GM18951 (cell line): ENCODE measurements around the gene PCDHGA3.
"Not testable (repeated sequence)": the region's sequence is repeated elsewhere in the genome, so short reads cannot be mapped to it uniquely, and the experiment has no call there.

Source experiments
- POLR2A ChIP-seq: IDR thresholded peaks from 4 replicates; pipeline ENCODE4 v1.6.1; 2011; ENCODE audit warnings: mild to moderate bottlenecking; ENCODE audit not compliant: insufficient read length, insufficient read depth; ENCODE audit errors: extremely low read depth
- in situ Hi-C: fragments of 300-500 bp; cut with MboI; formaldehyde crosslinking; loops from one replicate; pipeline ENCODE4 v1.12.0; 2022; ENCODE audit warnings: low sequenced_read_pairs, mixed read lengths, inconsistent platforms; ENCODE audit not compliant: unreplicated experiment

Gene PCDHGA3

DNA sequence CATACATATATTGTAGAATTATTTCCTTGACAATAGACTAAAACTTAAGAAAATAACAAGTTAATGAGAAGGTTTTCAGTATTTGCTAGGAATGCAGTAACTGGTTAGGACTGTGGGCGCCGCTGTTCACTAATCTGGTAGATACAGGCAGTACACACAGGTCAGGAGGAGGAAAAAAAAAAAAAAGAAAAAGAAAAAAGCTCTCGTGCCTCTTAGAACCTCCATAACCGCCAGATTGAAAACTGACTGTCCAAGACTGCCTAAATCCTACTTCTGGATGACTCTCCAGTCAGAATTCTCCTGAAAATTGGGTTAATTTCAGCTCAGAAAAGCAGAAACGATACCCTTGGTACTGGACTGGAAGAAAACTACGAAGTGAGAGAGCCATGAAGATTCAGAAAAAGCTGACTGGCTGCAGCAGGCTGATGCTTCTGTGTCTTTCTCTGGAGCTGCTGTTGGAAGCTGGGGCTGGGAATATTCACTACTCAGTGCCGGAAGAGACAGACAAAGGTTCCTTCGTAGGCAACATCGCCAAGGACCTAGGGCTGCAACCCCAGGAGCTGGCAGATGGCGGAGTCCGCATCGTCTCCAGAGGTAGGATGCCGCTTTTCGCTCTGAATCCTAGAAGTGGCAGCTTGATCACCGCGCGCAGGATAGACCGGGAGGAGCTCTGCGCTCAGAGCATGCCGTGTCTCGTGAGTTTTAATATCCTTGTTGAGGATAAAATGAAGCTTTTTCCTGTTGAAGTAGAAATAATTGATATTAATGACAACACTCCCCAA, 13.1 kb upstream of the PCDHGA3 start, which contains the start of gene PCDHGA1:
TSS of gene PCDHGA1 (plus strand) at position 216 of the 782 bp plus-strand sequence.
- no peak for TF ChIP-seq POLR2A
- in situ Hi-C loops = no loop called here

DNA sequence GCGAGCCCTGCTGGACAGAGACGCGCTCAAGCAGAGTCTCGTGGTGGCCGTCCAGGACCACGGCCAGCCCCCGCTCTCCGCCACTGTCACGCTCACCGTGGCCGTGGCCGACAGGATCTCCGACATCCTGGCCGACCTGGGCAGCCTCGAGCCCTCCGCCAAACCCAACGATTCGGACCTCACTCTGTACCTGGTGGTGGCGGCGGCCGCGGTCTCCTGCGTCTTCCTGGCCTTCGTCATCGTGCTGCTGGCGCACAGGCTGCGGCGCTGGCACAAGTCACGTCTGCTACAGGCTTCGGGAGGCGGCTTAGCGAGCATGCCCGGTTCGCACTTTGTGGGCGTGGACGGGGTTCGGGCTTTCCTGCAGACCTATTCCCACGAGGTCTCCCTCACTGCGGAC, 11.1 kb upstream of the PCDHGA3 start:
- in situ Hi-C loops = not testable (repeated sequence)

DNA sequence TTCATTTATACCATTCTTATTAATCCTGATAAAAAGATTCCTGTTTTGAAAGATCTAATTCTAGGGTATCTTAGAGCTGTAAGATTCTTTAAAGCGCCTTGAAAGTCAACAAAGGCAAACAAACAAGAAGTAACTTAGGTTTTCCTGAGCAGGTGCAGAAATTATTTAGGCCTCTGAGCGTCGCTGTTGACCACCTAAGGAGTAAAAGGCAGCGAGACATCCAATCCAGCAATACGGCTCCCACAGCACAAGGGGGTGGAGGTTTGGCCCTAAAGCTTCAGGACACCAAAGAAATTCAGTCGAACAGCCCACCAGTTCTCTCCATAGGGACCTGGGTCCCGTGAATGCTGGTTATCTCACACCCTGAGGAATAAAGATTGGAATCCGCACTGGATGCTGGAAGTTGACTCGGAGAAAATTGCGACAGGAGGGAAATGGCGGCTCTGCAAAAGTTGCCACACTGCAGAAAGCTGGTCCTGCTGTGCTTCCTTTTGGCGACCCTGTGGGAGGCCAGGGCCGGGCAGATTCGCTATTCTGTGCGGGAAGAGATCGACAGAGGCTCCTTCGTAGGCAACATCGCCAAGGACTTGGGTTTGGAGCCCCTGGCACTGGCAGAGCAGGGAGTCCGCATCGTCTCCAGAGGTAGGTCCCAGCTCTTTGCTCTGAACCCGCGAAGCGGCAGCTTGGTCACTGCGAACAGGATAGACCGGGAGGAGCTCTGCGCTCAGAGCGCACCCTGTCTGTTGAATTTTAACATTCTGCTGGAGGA, 4.9 kb upstream of the PCDHGA3 start, which contains the start of gene PCDHGA2:
TSS of gene PCDHGA2 (plus strand) at position 223 of the 769 bp plus-strand sequence.
- in situ Hi-C loops = no loop called here
- TF ChIP-seq POLR2A = no peak

DNA sequence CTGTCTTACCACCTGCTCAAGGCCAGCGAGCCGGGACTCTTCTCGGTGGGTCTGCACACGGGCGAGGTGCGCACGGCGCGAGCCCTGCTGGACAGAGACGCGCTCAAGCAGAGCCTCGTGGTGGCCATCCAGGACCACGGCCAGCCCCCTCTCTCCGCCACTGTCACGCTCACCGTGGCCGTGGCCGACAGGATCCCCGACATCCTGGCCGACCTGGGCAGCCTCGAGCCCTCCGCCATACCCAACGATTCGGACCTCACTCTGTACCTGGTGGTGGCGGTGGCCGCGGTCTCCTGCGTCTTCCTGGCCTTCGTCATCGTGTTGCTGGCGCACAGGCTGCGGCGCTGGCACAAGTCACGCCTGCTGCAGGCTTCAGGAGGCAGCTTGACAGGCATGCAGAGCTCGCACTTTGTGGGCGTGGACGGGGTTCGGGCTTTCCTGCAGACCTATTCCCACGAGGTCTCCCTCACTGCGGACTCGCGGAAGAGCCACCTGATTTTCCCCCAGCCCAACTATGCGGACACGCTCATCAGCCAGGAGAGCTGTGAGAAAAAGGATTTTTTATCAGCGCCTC, 2.8 kb upstream of the PCDHGA3 start:
- in situ Hi-C loops = not testable (repeated sequence)

DNA sequence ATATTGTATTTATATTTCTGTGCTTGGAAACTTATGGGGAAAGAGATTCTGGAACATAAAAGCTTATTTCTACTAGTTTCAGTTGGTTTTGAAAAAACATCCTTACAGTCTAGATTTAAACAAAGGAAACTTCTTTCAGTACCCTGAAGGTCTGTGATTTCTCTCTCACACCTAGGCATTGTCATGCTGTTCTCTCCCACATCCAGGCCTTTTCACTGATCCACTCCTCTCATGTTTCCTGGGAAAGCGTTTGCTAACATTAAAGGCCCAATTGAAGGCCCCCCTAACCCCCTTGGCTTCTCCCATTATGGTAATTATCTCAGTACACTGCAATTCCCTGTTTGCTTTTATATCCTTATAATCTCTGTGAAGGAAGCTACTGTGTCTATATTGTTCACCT, 856 bp upstream of the PCDHGA3 start:
- in situ Hi-C loops = no loop called here
- no peak for TF ChIP-seq POLR2A

DNA sequence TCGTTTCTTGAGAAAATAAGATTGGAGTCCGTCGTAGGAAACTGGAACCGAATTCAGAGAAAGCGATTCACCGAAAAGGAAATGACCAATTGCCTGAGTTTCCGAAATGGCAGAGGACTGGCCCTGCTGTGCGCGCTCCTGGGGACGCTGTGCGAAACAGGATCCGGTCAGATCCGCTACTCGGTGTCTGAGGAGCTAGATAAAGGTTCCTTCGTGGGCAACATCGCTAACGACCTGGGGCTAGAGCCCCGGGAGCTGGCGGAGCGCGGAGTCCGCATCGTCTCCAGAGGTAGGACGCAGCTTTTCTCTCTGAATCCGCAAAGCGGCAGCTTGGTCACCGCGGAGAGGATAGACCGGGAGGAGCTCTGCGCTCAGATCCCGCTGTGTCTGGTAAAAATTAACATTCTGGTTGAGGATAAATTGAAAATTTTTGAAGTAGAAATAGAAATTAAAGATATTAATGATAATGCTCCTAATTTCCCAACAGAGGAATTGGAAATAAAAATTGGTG, 379 bp downstream of the PCDHGA3 start:
- no peak for TF ChIP-seq POLR2A
- in situ Hi-C loops = no loop called here

DNA sequence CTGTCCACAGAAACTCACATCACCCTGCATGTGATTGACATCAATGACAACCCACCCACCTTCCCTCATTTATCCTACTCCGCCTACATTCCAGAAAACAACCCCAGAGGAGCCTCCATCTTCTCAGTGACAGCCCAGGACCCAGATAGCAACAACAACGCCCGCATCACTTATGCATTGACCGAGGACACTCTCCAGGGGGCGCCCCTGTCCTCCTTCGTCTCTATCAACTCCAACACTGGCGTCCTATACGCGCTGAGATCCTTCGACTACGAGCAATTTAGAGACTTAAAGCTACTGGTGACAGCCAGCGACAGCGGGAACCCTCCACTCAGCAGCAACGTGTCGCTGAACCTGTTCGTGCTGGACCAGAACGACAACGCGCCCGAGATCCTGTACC, 1.7 kb downstream of the PCDHGA3 start:
- TF ChIP-seq POLR2A = no peak
- in situ Hi-C loops = no loop called here

DNA sequence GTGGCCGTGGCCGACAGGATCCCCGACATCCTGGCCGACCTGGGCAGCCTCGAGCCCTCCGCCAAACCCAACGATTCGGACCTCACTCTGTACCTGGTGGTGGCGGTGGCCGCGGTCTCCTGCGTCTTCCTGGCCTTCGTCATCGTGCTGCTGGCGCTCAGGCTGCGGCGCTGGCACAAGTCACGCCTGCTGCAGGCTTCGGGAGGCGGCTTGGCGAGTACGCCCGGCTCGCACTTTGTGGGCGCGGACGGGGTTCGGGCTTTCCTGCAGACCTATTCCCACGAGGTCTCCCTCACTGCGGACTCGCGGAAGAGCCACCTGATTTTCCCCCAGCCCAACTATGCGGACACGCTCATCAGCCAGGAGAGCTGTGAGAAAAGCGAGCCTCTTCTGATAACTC, 2.4 kb downstream of the PCDHGA3 start:
- in situ Hi-C loops = not testable (repeated sequence)

DNA sequence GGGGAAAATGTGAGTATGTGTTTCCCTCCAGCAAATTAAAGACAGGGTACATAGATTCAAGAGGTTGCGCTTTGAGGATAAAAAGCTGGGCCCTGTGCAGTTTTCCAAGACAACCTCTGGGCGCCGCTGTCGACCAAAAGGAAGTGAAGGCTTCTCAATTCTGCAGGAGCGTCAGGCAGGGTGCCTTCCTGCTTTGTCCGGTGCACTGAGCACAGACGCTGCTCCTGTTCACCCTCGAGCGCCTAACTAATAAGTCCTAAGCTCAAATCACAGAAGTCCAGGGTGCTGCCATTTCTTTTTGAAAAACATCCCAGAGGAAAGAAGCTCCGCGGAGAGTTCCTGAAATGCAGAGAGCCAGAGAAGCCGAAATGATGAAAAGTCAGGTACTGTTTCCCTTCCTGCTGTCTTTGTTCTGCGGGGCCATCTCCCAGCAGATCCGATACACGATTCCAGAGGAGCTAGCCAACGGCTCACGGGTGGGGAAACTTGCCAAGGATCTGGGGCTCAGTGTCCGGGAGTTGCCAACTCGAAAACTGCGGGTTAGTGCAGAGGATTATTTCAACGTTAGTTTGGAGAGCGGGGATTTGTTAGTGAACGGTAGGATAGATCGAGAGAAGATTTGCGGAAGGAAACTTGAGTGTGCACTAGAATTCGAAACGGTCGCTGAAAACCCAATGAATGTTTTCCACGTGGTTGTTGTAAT, 6.4 kb downstream of the PCDHGA3 start, which contains the start of gene PCDHGB1:
TSS of gene PCDHGB1 (plus strand) at position 183 of the 703 bp plus-strand sequence. CDS start at position 345, 162 bp downstream.
- no peak for TF ChIP-seq POLR2A
- in situ Hi-C loops = no loop called here

DNA sequence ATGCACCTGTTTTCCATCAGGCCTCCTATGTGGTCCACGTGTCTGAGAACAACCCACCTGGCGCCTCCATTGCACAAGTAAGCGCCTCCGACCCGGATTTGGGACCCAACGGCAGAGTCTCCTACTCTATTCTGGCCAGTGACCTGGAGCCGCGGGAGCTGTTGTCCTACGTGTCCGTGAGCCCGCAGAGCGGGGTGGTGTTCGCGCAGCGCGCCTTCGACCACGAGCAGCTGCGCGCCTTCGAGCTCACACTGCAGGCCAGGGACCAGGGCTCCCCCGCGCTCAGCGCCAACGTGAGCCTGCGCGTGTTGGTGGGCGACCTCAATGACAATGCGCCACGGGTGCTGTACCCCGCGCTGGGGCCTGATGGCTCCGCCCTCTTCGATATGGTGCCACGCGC, 8.0 kb downstream of the PCDHGA3 start:
- in situ Hi-C loops = no loop called here
- no peak for TF ChIP-seq POLR2A

DNA sequence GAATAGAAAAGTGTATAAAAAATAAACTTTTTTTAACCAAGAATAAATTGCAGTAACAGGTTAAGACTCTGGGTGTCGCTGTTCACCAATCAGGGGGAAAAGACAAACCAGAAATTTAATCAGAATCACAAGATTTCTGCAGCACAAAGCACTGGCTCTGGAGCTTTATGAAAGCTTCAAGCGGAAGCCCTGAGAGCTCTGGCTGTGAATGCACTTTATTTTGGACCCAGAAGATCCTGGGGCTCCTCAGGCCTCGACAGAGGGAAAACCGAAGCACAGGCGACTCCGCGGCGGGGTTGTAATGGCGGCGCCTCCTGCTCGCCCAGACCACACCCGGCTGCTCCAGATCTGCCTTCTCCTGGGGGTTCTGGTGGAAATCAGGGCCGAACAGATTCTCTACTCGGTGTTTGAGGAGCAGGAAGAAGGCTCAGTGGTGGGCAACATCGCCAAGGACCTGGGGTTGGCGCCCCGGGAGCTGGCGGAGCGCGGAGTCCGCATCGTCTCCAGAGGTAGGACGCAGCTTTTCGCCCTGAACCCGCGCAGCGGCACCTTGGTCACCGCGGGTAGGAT, 11.4 kb downstream of the PCDHGA3 start, which contains the start of gene PCDHGA4:
TSS of gene PCDHGA4 (plus strand) at position 122 of the 570 bp plus-strand sequence. CDS start at position 209, 87 bp downstream.
- in situ Hi-C loops = no loop called here
- no peak for TF ChIP-seq POLR2A

DNA sequence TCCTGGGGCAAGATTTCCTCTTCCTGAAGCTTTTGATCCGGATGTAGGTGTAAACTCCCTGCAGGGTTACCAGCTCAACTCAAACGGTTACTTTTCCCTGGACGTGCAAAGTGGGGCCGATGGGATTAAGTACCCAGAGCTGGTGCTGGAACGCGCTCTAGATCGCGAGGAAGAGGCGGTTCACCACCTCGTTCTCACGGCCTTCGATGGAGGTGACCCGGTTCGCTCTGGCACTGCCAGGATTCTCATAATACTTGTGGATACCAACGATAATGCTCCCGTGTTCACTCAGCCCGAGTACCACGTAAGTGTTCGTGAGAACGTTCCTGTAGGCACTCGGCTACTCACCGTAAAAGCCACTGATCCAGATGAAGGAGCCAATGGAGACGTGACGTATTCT, 12.0 kb downstream of the PCDHGA3 start:
- in situ Hi-C loops = no loop called here
- TF ChIP-seq POLR2A = no peak

DNA sequence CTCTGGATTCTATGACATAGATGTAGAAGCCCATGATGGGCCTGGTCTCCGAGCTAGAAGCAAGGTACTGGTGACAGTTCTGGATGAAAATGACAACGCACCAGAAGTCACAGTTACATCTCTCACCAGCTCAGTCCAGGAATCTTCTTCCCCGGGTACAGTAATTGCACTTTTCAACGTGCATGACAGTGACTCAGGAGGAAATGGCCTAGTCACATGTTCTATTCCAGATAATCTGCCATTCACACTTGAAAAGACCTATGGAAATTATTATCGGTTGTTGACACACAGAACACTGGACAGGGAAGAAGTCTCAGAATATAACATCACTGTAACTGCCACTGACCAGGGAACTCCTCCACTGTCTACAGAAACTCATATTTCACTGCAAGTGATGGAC, 12.5 kb downstream of the PCDHGA3 start:
- in situ Hi-C loops = no loop called here
- TF ChIP-seq POLR2A = no peak
